HG03439 (cell line): ENCODE measurements around the gene CALN1.

Source experiments
- ATAC-seq: cut with Tn5 transposase; IDR thresholded peaks from one replicate; pipeline ENCODE4 v1.9.1; 2021; ENCODE audit warnings: mild to moderate bottlenecking, moderate library complexity; ENCODE audit not compliant: unreplicated experiment

CALN1 gene

GRCh38 chr7:71900556-71900955 lies 511.6 kb downstream of the CALN1 start:
- ATAC-seq, result no peak

DNA sequence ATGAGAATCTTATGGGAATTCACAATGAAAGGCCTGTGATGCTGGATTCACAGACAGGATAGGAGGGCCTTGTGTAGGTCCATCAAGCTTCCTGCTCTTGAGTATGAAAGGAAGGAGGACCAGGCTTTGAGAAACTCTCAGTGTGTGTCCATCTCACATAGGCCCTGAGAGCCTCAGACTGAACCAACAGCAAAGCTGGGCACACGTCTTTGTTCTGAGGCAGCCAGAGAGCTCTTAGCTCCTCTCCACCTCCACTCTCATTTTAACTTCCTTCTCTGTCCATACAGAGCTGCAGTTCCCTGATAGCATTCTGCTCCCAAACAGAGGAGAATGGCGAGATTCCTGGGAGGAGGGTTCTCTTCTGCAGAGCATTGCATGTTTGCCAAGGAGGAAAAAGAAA lies 515.6 kb downstream of the CALN1 start:
- ATAC-seq, result no peak

DNA sequence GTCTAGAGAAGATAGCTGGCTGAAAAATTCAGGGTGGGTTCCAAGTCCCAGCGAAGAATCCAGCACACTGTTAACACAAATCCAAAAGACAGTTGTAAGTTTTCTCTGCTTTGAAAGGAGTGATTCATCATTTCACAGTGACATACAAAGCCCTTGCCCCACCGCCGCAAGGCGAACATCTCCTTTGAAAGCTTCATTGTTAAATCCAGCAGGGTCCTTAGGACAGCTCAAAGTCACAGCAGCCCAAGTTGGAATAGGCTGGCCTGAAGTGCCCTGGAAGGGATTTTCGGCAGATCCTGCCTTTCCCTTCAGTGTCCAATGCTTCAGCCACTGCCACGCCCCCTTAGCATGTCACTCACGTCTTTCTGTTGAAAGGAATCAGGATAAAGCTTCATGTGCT lies 526.1 kb downstream of the CALN1 start:
- ATAC-seq, result no peak

DNA sequence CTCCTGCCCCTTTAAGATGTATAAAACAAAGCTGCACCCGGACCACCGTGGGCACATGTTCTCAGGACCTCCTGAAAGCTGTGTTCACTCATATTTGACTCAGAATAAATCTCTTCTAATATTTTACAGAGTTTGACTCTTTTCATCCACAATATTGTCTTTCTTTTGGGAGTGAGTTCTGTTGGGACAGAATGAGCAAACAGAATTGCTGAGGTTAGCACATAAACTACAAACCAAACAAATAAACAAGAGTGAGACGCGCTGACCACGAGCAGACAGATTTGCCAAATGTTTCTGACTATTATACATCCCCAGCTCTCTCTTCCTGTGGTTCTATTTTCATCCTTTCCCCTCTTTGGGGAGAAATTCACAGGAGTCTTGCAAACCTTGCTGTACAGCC lies 526.7 kb downstream of the CALN1 start:
- no peak for ATAC-seq

- no peak for ATAC-seq
Measured at GRCh38 chr7:71883415-71883814, 528.7 kb downstream of the CALN1 start.

DNA sequence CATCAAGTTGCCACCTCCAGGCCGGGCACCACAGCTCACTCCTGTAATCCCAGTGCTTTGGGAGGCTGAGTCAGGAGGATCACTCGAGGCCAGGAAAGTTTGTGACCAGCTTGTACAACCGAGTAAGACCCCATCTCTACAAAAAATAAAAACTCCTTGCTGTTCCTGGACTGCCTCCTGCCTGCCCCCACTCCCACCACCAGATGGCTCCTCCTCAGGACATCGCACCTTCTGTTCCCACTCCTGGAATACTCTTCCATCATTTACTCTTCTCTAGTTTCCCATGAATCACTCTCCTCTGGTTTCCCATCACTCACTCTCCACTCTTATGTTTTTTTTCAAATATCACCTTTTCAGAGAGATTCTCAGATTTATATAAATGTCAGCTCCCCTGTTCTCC lies 540.7 kb downstream of the CALN1 start:
- no peak for ATAC-seq

DNA sequence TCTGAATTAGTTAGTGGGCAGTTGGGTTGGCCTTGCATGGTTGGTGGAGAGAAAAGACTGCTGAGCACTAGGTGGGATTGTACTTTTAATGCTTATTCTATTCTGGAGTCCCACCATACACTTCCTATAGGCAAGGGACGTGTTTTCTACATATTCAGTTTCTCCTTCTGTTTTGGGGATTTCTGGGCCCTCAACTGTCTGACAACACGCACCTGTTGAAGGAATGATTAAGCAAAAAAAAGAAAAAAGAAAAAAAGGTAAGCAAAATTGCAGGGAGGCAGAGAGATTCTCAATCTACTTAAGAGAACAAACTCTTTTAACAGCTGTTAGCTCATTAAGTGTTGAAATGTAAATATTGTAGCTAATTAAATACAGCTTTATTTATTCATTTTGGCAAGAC lies 541.3 kb downstream of the CALN1 start:
- ATAC-seq, result no peak

DNA sequence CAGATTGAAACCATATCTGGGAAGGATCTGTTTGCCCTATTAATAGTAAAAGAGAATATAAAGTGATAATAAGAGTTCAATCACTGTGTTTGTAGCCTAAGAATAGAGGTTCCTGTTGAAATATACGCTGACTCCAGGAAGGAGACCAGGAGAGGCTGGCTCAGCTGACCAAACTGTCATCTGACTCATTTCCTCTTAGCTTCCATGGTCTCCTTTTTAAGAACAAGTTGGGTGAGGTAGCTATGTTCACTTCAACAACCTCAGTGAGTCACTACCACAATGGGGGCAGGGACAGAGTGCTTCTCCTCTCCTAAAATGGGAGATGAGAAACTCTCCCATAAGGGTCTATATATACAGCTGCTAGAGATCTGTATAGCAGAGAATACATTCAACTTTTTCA lies 543.3 kb downstream of the CALN1 start:
- no peak for ATAC-seq

- ATAC-seq, result no peak
Measured at GRCh38 chr7:71867626-71868025, 544.5 kb downstream of the CALN1 start.

- ATAC-seq, result no peak
Measured at GRCh38 chr7:71865172-71865571, 547.0 kb downstream of the CALN1 start.

DNA sequence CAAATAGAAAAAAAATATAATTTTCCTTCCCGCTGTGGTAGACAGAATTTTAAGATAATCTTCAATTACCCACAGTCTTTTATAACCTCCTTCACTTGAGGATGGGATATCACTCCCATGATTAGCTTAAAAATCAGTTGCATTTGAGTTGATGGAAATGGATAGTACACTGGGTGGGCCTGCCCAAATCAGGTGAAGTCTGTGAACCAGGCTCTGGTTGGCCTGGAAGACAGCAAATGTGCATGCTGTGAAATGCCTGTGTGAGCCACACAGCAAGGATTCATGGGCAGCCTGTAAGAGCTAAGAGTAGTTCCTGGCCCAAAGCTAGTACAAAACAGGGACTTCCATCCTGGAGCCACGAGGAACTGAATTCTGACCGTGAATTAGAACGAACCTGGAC lies 548.0 kb downstream of the CALN1 start:
- ATAC-seq, result no peak

DNA sequence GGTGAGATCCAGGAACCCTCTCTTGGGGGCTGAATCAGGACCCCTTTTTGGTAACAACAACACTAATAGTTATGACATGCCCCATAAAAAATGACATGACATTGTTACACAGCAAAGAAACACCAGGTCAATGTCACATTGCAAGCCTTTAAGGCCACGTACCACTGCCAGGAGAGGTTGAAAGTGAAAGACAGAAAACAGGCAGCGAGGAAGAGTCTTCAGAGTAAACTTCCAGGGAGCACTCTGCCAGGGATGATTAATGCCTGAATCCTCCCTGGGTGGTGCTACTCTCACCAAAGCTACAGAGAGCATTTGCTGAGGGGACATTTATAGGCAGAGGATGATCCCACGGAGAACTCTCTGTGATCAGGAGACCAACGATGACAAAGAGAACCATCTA lies 551.6 kb downstream of the CALN1 start:
- no peak for ATAC-seq

DNA sequence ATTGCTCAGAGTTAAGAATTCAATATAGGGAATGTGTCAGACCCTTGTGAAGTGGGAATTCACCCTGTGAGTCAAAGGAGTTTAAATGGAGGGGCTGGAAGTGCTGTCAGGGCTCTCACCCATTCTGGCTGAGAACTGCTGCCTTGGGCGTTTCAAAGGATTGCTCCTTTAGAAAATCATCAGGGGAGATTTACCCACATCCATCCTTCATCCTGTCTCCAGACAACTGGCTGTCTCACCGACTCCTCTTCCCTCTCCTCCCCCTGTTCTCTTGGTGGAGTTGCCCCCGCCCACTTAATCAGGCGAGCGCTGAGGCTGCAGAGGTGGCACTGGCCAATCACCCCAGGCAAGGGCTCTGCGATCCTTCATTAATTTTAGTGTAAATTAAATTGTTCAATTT lies 554.8 kb downstream of the CALN1 start:
- no peak for ATAC-seq

DNA sequence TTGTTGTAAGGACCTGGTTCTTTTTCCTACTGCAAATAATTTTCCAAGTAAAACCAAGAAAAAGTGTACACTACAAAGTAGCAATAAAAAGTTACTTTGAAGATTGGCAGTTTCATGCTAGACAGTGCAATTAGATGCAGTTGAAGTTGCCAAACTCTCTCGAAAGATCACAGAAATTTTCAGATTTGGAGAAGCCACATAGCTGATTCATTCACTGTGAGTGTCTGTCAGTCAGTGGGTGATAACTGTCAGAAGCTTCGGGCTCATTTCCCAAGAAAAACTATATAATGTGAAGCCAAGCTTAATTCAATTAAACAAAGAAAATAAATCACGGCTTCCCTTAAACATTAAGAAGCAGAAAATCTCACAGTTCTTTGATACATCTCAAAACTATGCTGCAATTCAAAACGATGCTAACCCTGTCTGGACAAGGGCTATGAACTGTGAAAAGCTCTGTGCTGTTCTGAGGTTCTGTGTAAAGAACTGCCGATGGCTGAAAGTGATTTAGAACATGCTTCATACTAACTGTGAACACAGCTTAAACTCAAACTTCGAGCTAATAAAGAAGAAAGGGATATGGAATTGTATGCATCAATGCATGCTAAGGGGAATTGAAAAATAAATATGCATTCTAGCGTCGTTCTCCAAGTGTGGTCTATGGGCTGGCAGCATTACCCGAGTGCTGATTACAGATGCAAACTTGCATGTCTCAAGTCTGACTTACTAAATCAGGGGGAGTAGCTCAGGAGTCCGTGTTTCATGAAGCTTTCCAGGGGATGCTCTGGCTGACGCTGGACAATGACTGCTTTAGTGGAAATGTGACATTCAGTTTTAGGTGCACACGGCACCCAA lies 557.4 kb downstream of the CALN1 start:
- no peak for ATAC-seq

DNA sequence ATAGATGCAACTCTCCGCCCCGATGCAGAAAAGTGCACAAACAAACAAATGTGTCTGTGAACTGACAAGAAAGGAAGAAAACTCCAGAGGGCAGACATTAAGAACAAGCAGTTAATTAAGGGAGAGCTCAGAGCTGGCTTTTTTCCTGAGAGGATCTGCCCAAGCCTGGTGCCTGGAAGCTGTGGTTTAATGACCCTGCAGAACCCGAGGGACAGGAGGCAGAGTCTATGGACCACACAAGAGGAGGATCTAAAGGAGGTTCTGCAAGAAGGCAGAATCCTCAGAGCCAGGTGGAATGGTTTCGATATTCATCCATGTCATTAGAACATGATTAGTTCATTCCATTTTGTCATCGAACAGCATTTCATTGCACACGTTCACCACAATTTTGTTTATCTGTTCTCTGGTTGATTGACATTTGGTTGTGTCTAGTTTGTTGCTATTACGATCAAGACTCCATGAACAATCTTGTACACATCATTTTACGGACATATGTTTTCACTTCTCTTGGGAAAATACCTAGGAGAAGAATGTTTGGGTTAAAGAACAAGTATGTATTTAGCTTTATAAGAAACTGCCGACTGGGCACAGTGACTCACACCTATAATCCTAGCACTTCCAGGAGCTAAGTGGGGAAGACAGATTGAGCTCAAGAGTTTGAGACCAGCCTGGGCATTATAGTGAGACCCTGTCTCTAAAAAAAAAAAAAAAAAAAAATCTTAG lies 560.2 kb downstream of the CALN1 start:
- no peak for ATAC-seq

DNA sequence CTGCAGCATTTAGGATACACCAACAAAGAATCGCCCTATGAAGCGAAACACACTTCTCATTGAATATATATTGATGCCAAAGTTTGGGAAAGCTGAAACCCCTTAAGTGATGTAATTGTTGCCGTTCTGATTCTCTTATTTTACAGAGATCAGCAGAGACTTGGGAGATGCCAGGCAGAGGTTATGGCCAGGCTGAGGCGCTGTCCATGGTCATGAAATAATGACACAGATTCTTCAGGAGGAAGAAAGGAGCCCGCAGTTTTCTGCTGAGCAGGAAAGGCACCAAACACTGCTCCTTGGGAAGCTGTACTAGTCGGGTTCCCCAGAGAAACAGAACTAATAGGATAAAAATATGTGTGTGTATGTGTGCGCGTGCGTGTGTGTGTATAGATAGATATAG lies 566.0 kb downstream of the CALN1 start:
- no peak for ATAC-seq

GRCh38 chr7:71843676-71844075 lies 568.5 kb downstream of the CALN1 start:
- ATAC-seq, result no peak

DNA sequence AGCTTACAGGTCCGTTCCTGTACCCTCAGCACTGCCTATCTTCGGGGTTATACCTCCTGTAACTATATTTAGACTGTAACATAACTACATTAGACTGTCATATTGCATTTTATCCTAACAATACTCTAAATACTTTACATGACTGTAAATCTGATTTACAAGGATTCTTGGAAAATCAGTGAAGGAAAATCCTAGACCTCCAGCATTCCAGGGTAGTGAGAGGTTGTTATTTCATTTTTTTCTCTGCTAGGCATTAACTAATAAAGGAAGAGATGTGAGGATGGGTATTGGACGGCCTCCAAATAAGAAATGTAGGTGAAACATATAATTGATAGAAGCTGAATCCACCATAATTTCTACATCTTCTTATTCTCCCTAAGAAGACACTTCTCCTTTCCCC lies 569.4 kb downstream of the CALN1 start:
- no peak for ATAC-seq

DNA sequence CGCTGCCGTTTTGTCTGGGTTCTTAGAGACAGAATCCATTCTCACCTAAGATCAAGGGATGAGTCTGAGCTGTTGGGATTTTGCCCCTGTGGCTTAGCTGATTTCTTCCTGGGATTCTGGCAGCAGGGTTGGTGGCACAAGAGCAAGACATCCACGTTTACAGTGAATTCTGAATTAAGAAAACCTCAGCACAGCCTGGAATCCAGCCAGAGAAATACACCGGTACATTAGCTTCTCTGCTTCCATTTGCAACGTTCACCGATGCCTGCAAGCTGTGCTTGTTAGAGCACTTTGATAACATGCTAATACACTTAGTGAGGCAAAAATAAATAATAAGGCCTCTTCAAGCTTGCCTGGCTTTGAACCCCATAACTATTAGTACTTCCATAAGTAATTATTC lies 569.8 kb downstream of the CALN1 start:
- no peak for ATAC-seq

- no peak for ATAC-seq
Measured at GRCh38 chr7:71835056-71835455, 577.1 kb downstream of the CALN1 start.

GRCh38 chr7:71829515-71829914 lies 582.6 kb downstream of the CALN1 start:
- ATAC-seq, result no peak

DNA sequence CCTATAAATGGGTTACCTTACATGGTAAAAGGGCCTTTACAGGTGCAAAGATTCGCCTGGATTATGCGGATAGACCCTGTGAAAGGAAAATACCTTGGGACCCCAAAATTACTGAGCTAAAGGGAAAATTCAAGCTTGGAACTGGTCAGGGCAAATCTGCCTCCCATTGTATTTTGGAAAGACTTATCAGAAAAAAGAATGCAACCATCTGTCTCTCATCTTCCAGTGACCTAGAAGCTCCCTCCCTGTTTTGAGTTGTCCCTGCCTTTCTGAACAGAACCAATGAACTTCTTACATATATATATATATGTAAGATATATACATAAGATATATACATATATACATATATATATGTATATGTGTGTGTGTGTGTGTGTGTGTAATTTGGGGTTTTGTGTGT lies 583.8 kb downstream of the CALN1 start:
- no peak for ATAC-seq
